Loucy (cell line): ENCODE measurements around the gene DNAH17.

Experiments
- EZH2phosphoT487 ChIP-seq: fragments of 200-600 bp; IDR thresholded peaks from 2 replicates; pipeline ENCODE4 v1.6.1; 2018; ENCODE audit warnings: antibody characterized with exemption, mild to moderate bottlenecking, moderate library complexity, borderline replicate concordance
- TF ChIP-seq, protein P1 (sequence below): fragments of 200-600 bp; sonication (generic); conservative IDR thresholded peaks from 2 replicates; pipeline ENCODE4 v1.5.1; 2014; ENCODE audit warnings: mild to moderate bottlenecking, antibody characterized with exemption, low read length

DNA sequence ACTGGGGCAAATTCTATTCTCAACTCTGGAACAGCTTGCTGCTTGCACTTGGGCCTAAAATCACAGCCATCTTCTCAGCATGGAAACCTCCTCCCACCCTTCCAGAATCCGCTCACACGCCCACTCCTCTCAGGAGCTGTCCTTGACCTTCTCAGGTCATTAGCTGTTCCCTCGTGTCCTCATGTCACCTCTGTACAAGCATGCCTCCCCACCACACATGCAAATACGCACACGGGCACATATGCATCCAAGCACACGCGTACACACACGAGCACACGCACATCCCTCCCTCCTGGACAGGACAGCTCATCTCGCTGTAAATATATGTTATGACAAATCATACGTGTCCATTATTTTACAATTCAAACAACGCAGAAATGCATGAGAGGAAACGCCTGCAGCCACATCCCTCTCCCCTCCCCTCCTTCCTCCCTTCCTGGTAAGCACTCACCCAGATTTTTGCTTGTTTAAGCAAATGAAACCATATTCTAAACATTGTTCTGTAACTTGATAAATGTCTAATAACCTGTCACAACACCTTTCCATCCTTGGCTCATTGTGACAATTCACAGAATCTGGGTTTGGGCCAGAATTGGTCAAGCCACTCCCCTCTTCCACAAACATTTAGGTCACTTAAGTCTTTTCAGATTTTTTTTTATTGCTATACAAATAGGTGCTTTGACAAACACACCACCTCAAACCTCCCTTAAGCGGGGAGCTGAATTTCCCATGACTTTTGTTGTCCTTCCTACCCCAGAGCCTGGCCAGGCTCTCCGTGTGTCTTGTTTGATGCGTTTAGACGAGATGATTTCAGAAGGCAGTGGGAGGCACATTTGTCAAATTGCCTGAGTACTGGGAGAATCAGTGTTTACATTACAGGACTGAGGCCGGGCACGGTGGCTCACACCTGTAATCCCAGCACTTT lies 41.7 kb downstream of the DNAH17 start:
- TF ChIP-seq, protein P1, sequence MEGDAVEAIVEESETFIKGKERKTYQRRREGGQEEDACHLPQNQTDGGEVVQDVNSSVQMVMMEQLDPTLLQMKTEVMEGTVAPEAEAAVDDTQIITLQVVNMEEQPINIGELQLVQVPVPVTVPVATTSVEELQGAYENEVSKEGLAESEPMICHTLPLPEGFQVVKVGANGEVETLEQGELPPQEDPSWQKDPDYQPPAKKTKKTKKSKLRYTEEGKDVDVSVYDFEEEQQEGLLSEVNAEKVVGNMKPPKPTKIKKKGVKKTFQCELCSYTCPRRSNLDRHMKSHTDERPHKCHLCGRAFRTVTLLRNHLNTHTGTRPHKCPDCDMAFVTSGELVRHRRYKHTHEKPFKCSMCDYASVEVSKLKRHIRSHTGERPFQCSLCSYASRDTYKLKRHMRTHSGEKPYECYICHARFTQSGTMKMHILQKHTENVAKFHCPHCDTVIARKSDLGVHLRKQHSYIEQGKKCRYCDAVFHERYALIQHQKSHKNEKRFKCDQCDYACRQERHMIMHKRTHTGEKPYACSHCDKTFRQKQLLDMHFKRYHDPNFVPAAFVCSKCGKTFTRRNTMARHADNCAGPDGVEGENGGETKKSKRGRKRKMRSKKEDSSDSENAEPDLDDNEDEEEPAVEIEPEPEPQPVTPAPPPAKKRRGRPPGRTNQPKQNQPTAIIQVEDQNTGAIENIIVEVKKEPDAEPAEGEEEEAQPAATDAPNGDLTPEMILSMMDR: no peak
- TF ChIP-seq EZH2phosphoT487: no peak
